Esophagus muscularis mucosa (tissue), 4 donors: ENCODE measurements around the gene KLHL42. TPM values are rescaled to one million over a fixed set of nuclear protein-coding genes. Genes with fewer than 3 reads are reported as not detected.
"Not testable (repeated sequence)": the region's sequence is repeated elsewhere in the genome, so short reads cannot be mapped to it uniquely, and the experiment has no call there.

Experiments used
- DNase-seq: peaks from one replicate; pipeline ENCODE4 v3.0.0-alpha.2; 2017; ENCODE audit errors: extremely low spot score
- H3K27ac ChIP-seq, 4 donors: fragments of 200-600 bp; sonication (generic); replicated peaks in 1 of 4; 1 replicate in 3 of 4; 2 replicates in 1 of 4; pipeline ENCODE4 v1.5.1; 2016 to 2019; ENCODE audit warnings: mild to moderate bottlenecking in 1 of 4
- H3K27me3 ChIP-seq, 4 donors: fragments of 200-600 bp; sonication (generic); one replicate each; pipeline versions ENCODE4 v1.5.1 to v1.6.0; 2016 to 2019
- H3K36me3 ChIP-seq, 4 donors: fragments of 200-600 bp; sonication (generic); one replicate each; pipeline ENCODE4 v1.5.1; 2016 to 2019
- H3K4me1 ChIP-seq, 4 donors: fragments of 200-600 bp; sonication (generic); one replicate each; pipeline ENCODE4 v1.5.1; 2016 to 2019
- H3K4me3 ChIP-seq, 4 donors: fragments of 200-600 bp; sonication (generic); 1 replicate in 2 of 4; 2 replicates in 2 of 4; pipeline ENCODE4 v1.5.1; 2016 to 2019; ENCODE audit warnings: mild to moderate bottlenecking in 4 of 4, moderate library complexity in 1 of 4
- H3K9me3 ChIP-seq, 4 donors: fragments of 200-600 bp; sonication (generic); 1 replicate in 3 of 4; 2 replicates in 1 of 4; pipeline ENCODE4 v1.5.1; 2016 to 2019
- EP300 ChIP-seq: sonication (generic); formaldehyde crosslinking; IDR thresholded peaks from one replicate; pipeline ENCODE4 v1.6.1; 2017; ENCODE audit warnings: antibody characterized with exemption
- POLR2A ChIP-seq: fragments of 450-650 bp; IDR thresholded peaks from one replicate; pipeline ENCODE4 v1.6.1; 2017; ENCODE audit warnings: antibody characterized with exemption, moderate library complexity, mild to moderate bottlenecking, low read depth
- POLR2AphosphoS5 ChIP-seq, 2 donors: sonication (generic); formaldehyde crosslinking; IDR thresholded peaks; one replicate each; pipeline ENCODE4 v1.6.1; 2017; ENCODE audit warnings: antibody characterized with exemption in 2 of 2
- WGBS: methylation state at CpG from one replicate; pipeline ENCODE4 v1.1.5; 2018; 5-methylcytosine and 5-hydroxymethylcytosine counted together
- intact Hi-C: fragments of 100-400 bp; cut with DNase I; formaldehyde crosslinking; loops from one replicate; pipeline ENCODE4 v1.15.1; 2023
- total RNA-seq, 4 donors: library from RNA; depleted of rRNA; stranded (reverse); fragments of >200 nt; gene quantifications; one replicate each; pipeline versions ENCODE4 v1.1.0 to v1.2.1, GENCODE V29; 2016
- TF ChIP-seq, protein P1 (sequence below), 3 experiments: fragments of 200-600 bp in 2 of 3; fragments of 450-650 bp in 1 of 3; sonication (generic) in 2 of 3; IDR thresholded peaks; one replicate each; pipeline ENCODE4 v1.5.1; 2017 to 2019; ENCODE audit warnings: antibody characterized with exemption in 3 of 3, mild to moderate bottlenecking in 2 of 3, moderate library complexity in 1 of 3

KLHL42 gene
- total RNA-seq, 4 donors from 2014 or later = 66.1 to 134 (median 91.0) TPM

DNA sequence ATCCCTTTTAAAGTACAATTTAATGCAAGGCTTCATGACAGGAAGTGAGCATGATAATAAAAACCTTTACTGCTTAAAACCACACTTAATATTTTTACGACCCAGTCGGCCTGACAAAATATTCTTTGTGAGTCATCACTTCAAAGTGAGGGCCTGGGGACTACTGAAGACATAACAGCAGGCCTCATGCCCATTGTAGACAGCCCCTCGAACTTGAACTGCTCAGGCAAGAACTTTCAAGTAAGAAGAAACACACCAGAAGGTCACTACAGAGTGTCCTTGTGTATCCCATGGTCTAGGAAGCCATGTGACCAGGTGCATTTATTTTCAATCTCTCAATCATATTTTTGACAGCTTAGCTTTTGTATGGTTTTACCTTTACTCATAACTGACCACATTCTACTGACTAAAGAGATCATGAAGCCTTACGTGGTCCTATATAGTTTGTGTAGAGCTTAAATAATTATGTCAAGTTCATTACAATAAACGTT lies 61.4 kb downstream of the KLHL42 start:
- intact Hi-C loops = no loop called here
- 45% methylated on average over 5 of the region's 5 CpGs for WGBS
- H3K9me3 ChIP-seq = no peaks in the 10 kb centered on the region
- no peak for TF ChIP-seq POLR2AphosphoS5 (IDR thresholded peaks at IDR 0.05)
- TF ChIP-seq POLR2A = no peak
- TF ChIP-seq, protein P1, sequence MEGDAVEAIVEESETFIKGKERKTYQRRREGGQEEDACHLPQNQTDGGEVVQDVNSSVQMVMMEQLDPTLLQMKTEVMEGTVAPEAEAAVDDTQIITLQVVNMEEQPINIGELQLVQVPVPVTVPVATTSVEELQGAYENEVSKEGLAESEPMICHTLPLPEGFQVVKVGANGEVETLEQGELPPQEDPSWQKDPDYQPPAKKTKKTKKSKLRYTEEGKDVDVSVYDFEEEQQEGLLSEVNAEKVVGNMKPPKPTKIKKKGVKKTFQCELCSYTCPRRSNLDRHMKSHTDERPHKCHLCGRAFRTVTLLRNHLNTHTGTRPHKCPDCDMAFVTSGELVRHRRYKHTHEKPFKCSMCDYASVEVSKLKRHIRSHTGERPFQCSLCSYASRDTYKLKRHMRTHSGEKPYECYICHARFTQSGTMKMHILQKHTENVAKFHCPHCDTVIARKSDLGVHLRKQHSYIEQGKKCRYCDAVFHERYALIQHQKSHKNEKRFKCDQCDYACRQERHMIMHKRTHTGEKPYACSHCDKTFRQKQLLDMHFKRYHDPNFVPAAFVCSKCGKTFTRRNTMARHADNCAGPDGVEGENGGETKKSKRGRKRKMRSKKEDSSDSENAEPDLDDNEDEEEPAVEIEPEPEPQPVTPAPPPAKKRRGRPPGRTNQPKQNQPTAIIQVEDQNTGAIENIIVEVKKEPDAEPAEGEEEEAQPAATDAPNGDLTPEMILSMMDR (IDR thresholded peaks at IDR 0.05) = no peak
- TF ChIP-seq EP300 = no peak
- H3K4me1 ChIP-seq = peaks cover 0 to 3% (median 1%) of the 10 kb centered on the region in 4 donors
- no peaks in the 10 kb centered on the region for H3K27me3 ChIP-seq
- no peak overlapping the region for H3K4me3 ChIP-seq
- no peaks in the 10 kb centered on the region for H3K36me3 ChIP-seq
- no peak overlapping the region for H3K27ac ChIP-seq
- DNase-seq = no peak

DNA sequence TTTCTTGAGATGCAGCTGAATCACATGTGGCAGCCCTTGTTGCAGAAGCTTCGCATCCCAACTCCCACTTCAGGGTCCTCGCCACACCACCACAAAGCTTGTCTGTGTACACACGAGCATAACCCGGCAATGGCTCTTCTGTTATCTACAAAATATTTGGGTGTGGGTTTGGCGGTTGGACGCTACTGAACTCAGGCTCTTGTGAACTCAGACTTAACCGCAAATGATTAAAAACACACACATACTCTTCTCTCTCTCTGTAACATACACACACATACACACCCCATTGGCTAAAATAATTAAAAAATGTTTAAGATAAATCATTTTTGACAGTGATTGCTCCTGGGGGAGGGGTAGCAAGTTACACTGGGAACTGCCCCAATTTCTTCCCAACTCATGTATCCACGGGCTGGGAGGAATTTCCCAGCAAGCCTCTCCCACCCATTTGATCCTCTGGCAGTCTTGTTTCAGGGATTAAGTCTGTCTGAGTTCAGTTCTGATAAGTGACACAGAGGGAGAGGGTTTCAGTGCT lies 63.7 kb downstream of the KLHL42 start:
- no peak for TF ChIP-seq POLR2AphosphoS5 (IDR thresholded peaks at IDR 0.05)
- TF ChIP-seq EP300 = no peak
- TF ChIP-seq, protein P1 (IDR thresholded peaks at IDR 0.05) = no peak
- no peak for TF ChIP-seq POLR2A
- no peak overlapping the region for H3K27ac ChIP-seq
- no peaks in the 10 kb centered on the region for H3K9me3 ChIP-seq
- H3K4me3 ChIP-seq = no peak overlapping the region
- peaks cover 0 to 3% (median 1%) of the 10 kb centered on the region in 4 donors for H3K4me1 ChIP-seq
- no peak for DNase-seq
- WGBS = 60% methylated on average over 8 of the region's 8 CpGs
- no peaks in the 10 kb centered on the region for H3K36me3 ChIP-seq
- intact Hi-C loops = no loop called here
- H3K27me3 ChIP-seq = no peaks in the 10 kb centered on the region

DNA sequence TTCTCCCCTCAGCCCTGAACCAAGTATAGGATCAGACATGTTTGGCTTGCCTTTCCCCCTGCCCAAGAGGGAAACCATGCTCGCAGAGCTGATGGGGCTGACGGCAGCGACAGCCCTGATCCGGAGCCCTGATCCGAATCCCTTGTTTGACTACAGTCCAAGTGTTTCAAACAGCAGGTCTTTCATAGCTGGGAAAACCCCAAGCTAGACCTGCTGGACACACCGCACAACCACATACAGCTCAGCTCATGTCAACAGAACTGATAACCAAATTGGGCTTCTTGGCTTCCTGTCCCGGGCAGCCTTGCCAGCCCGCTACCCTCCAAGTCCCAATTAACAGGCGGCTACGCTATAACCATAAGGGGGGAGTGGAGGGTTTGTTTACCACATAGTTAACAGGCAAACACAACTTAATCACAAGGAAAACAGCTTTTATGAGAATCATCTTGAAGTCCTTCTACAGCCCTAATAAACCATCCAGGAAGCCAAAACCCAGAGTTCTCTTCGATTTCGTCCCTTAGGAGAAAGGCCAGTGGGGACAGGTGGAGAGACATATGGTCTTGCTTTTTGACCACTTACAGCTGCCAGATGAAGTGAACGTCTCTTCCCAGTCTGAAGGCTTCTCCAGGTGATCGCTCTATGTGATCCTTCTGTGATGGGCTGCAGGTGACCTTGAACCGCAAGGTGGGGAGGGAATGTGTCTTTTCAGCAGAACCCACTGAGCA lies 64.5 kb downstream of the KLHL42 start:
- no peaks in the 10 kb centered on the region for H3K27me3 ChIP-seq
- H3K27ac ChIP-seq = no peak overlapping the region
- WGBS = 82% methylated on average over 14 of the region's 15 CpGs
- TF ChIP-seq POLR2A = no peak
- TF ChIP-seq POLR2AphosphoS5 (IDR thresholded peaks at IDR 0.05) = no peak
- TF ChIP-seq EP300 = no peak
- TF ChIP-seq, protein P1 (IDR thresholded peaks at IDR 0.05) = no peak
- H3K9me3 ChIP-seq = peaks cover 0 to 5% (median 0%) of the 10 kb centered on the region in 4 donors
- DNase-seq = no peak
- H3K36me3 ChIP-seq = no peaks in the 10 kb centered on the region
- H3K4me1 ChIP-seq = peaks cover 0 to 3% (median 1%) of the 10 kb centered on the region in 4 donors
- H3K4me3 ChIP-seq = no peak overlapping the region
- intact Hi-C loops = no loop called here

DNA sequence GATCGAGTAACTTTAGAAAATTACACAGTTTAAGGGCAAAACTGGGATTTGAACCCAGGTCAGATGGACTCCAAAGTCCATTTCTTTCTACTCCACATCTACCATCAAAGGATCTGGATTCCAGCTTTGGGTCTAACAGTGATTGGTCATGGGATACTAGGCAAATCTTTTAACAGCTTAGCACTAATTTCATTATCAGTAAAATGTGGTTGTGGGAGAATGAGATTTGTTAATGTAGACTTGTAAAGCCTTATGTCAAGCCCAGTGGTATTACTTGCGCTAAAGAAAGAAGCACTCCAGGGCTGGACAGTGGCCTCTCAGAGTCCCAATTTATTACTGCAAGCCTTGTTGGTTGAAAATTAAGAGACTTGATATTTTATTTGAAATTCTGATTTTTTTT lies 65.2 kb downstream of the KLHL42 start:
- intact Hi-C loops = no loop called here
- WGBS = 88% methylated on average over 2 of the region's 2 CpGs
- Histone ChIP-seq H3K4me1 (peaks cover 0 to 3% (median 1%) of the 10 kb centered on the region in 4 donors), H3K4me3 (no peak overlapping the region), H3K27ac (no peak overlapping the region), H3K9me3 (peaks cover 0 to 9% (median 0%) of the 10 kb centered on the region in 4 donors), H3K36me3 (no peaks in the 10 kb centered on the region), H3K27me3 (no peaks in the 10 kb centered on the region)
- DNase-seq = no peak
- TF ChIP-seq POLR2A = no peak
- TF ChIP-seq, protein P1 (IDR thresholded peaks at IDR 0.05) = no peak
- no peak for TF ChIP-seq POLR2AphosphoS5 (IDR thresholded peaks at IDR 0.05)
- no peak for TF ChIP-seq EP300

DNA sequence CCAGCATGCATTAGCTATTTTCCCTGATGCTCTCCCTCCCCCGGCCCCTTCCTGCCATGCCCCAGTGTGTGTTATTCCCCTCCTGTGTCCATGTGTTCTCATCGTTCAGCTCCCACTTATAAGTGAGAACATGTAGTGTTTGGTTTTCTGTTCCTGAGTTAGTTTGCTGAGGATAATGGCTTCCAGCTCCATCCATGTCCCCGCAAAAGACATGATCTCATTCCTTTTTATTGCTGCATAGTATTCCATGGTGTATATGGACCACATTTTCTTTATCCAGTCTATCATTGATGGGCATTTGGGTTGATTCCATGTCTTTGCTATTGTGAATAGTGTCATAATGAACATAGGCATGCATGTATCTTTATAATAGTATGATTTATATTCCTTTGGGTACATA lies 65.7 kb downstream of the KLHL42 start:
- H3K4me3 ChIP-seq, H3K36me3 ChIP-seq, H3K27ac ChIP-seq, intact Hi-C loops, H3K4me1 ChIP-seq, H3K9me3 ChIP-seq, DNase-seq, H3K27me3 ChIP-seq: not testable (repeated sequence)
- WGBS = 79% methylated on average over 3 of the region's 3 CpGs

DNA sequence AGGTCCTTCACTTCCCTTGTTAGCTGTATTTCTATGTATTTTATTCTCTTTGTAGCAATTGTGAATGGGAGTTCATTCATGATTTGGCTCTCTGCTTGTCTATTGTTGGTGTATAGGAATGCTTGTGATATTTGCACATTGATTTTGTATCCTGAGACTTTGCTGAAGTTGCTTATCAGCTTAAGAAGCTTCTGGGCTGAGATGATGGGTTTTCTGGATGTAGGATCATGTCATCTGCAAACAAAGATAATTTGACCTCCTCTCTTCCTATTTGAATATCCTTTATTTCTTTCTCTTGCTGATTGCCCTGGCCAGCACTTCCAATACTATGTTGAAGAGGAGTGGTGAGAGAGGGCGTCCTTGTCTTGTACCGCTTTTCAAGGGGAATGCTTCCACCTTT lies 67.3 kb downstream of the KLHL42 start:
- H3K4me3 ChIP-seq, H3K36me3 ChIP-seq, H3K4me1 ChIP-seq, H3K27me3 ChIP-seq, H3K9me3 ChIP-seq, intact Hi-C loops, DNase-seq, H3K27ac ChIP-seq: not testable (repeated sequence)
- WGBS = 94% methylated on average over 2 of the region's 2 CpGs
